ENCODE measurements around the gene DGUOK. TPM values are rescaled to one million over a fixed set of nuclear protein-coding genes. Genes with fewer than 3 reads are reported as not detected.
A peak's percentile ranks its signal among the peaks of the same experiment; 100 is the strongest.

DGUOK gene
- total and polyA plus RNA-seq, 2 donors (not counting 1 experiment from before 2014, with no cell fraction given), result 54.3 to 93.7 TPM

DNA sequence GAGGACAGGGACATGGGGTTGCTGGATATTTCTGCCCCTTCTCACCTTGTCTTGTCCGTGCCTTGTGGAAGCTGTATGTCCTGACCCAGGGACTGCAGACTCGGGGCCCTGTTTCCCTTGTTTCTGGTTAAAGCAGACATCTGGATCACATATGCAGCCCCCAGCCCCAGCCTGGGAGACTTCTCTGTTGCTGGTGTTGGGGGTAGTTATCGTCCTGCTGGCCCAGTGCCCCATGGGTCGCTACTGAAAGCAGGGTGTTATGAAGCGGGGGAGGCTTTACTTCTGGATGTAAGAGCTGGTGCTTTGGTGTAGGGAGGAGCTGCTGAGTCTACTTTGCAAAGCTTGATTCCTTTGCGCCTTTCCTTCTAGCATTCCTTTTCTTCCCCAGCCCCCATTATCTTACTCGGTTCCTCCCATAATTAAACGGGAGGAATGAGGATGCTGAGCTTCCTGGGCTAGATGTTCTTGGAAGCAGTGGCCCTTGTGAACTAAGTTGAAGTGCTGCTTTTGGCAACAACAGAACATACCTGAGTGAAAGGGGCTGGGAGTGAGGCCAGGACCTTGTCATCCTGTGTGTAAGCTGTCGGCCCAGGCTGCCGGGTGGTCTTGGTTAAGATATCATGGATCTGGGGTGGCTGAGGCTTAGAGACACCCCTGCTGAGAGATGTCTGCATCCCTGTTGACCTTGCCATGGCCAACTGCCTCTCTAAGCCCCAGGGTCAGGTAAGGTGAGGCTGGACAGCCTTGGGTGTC is 61.4 kb downstream of the DGUOK start:
- TF ChIP-seq CTCF (conservative IDR thresholded peaks at IDR 0.05 in 1 of 2, IDR thresholded peaks at IDR 0.05 in 1 of 2; ENCODE audit: low read depth in 1 of 2, low read length in 2 of 2), result no peak
- TF ChIP-seq EZH2 (IDR thresholded peaks at IDR 0.05; ENCODE audit: low read length, missing control alignments), result no peak
- no peaks in the 10 kb centered on the region for H3K9me3 ChIP-seq (ENCODE audit: control insufficient read depth, insufficient read depth, low read depth, low read length)
- no peak overlapping the region for H3K9ac ChIP-seq (ENCODE audit: insufficient read depth, low read length)
- H3K4me3 ChIP-seq (replicated peaks in 1 of 4; ENCODE audit: control extremely low read depth in 1 of 4, insufficient read depth in 1 of 4, low read depth in 3 of 4, low read length in 4 of 4), result peak overlapping the region in 2 of 4 experiments; percentile 35 to 40
- no peaks in the 10 kb centered on the region for H4K20me1 ChIP-seq (ENCODE audit: control insufficient read depth, extremely low read depth, insufficient read depth, low read length)
- DNase-seq (ENCODE audit: low read depth in 2 of 2), result peak in 1 of 2 donors; percentile 55
- H3K27me3 ChIP-seq (ENCODE audit: control insufficient read depth, insufficient read depth, low read length), result no peaks in the 10 kb centered on the region
- no peak overlapping the region for H2AFZ ChIP-seq (ENCODE audit: low read length)
- peaks cover 8% of the 10 kb centered on the region for H3K4me1 ChIP-seq (ENCODE audit: control insufficient read depth, extremely low read depth, insufficient read depth, low read length)
- H3K79me2 ChIP-seq (ENCODE audit: control insufficient read depth, insufficient read depth, low read length), result peaks cover 10% of the 10 kb centered on the region
- peak overlapping the region; percentile 44 for H3K4me2 ChIP-seq (ENCODE audit: extremely low read depth, insufficient read depth, low read length)
- H3K36me3 ChIP-seq (ENCODE audit: control insufficient read depth, insufficient read depth, low read length), result no peaks in the 10 kb centered on the region
- no peak overlapping the region for H3K27ac ChIP-seq (ENCODE audit: insufficient read depth, low read length)

- H3K4me1 ChIP-seq (ENCODE audit: control insufficient read depth, extremely low read depth, insufficient read depth, low read length), result peaks cover 8% of the 10 kb centered on the region
- no peak overlapping the region for H3K4me3 ChIP-seq (replicated peaks in 1 of 4; ENCODE audit: control extremely low read depth in 1 of 4, insufficient read depth in 1 of 4, low read depth in 3 of 4, low read length in 4 of 4)
- H3K79me2 ChIP-seq (ENCODE audit: control insufficient read depth, insufficient read depth, low read length), result peaks cover 10% of the 10 kb centered on the region
- H3K27me3 ChIP-seq (ENCODE audit: control insufficient read depth, insufficient read depth, low read length), result no peaks in the 10 kb centered on the region
- H3K9ac ChIP-seq (ENCODE audit: insufficient read depth, low read length), result no peak overlapping the region
- H3K27ac ChIP-seq (ENCODE audit: insufficient read depth, low read length), result no peak overlapping the region
- no peaks in the 10 kb centered on the region for H3K9me3 ChIP-seq (ENCODE audit: control insufficient read depth, insufficient read depth, low read depth, low read length)
- H2AFZ ChIP-seq (ENCODE audit: low read length), result no peak overlapping the region
- no peaks in the 10 kb centered on the region for H3K36me3 ChIP-seq (ENCODE audit: control insufficient read depth, insufficient read depth, low read length)
- TF ChIP-seq EZH2 (IDR thresholded peaks at IDR 0.05; ENCODE audit: low read length, missing control alignments), result no peak
- TF ChIP-seq CTCF (conservative IDR thresholded peaks at IDR 0.05 in 1 of 2, IDR thresholded peaks at IDR 0.05 in 1 of 2; ENCODE audit: low read depth in 1 of 2, low read length in 2 of 2), result no peak
- DNase-seq (ENCODE audit: low read depth in 2 of 2), result no peak
- H3K4me2 ChIP-seq (ENCODE audit: extremely low read depth, insufficient read depth, low read length), result no peak overlapping the region
- no peaks in the 10 kb centered on the region for H4K20me1 ChIP-seq (ENCODE audit: control insufficient read depth, extremely low read depth, insufficient read depth, low read length)
Observed at GRCh38 chr2:73989972-73990371, 63.3 kb downstream of the DGUOK start.

DNA sequence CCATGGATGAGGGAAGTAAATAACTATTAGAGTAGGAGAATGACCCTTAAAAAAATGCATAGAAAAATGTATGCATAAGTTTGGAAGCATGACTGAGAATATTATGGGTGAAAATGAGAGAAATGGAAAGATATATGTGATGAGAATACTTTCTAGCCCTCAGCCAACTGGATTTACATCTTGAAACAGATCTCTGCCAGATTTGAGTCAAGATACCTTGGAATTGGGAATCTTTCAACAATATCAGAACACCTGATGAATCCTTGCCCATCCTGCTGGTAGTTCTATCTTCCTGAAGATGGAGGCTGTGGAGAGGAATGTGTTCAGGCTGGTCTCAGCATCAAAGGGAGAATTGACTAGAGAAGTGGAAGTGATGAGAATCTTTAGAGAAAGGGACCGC is 63.9 kb downstream of the DGUOK start:
- no peak overlapping the region for H2AFZ ChIP-seq (ENCODE audit: low read length)
- DNase-seq (ENCODE audit: low read depth in 2 of 2), result no peak
- no peak overlapping the region for H3K9ac ChIP-seq (ENCODE audit: insufficient read depth, low read length)
- H3K36me3 ChIP-seq (ENCODE audit: control insufficient read depth, insufficient read depth, low read length), result no peaks in the 10 kb centered on the region
- H3K79me2 ChIP-seq (ENCODE audit: control insufficient read depth, insufficient read depth, low read length), result peaks cover 10% of the 10 kb centered on the region
- H3K27ac ChIP-seq (ENCODE audit: insufficient read depth, low read length), result no peak overlapping the region
- H4K20me1 ChIP-seq (ENCODE audit: control insufficient read depth, extremely low read depth, insufficient read depth, low read length), result no peaks in the 10 kb centered on the region
- H3K27me3 ChIP-seq (ENCODE audit: control insufficient read depth, insufficient read depth, low read length), result no peaks in the 10 kb centered on the region
- peaks cover 8% of the 10 kb centered on the region for H3K4me1 ChIP-seq (ENCODE audit: control insufficient read depth, extremely low read depth, insufficient read depth, low read length)
- no peaks in the 10 kb centered on the region for H3K9me3 ChIP-seq (ENCODE audit: control insufficient read depth, insufficient read depth, low read depth, low read length)
- H3K4me2 ChIP-seq (ENCODE audit: extremely low read depth, insufficient read depth, low read length), result no peak overlapping the region
- no peak overlapping the region for H3K4me3 ChIP-seq (replicated peaks in 1 of 4; ENCODE audit: control extremely low read depth in 1 of 4, insufficient read depth in 1 of 4, low read depth in 3 of 4, low read length in 4 of 4)
- TF ChIP-seq CTCF (conservative IDR thresholded peaks at IDR 0.05 in 1 of 2, IDR thresholded peaks at IDR 0.05 in 1 of 2; ENCODE audit: low read depth in 1 of 2, low read length in 2 of 2) (no peak), EZH2 (IDR thresholded peaks at IDR 0.05; ENCODE audit: low read length, missing control alignments) (no peak)

Measured in fibroblast of lung (primary cell).